Keratinocyte (primary cell): Measurements from ENCODE around the gene TET1.

Experiments
- CTCF ChIP-seq, 3 experiments: IDR thresholded peaks in 1 of 3; conservative IDR thresholded peaks in 1 of 3; optimal IDR thresholded peaks in 1 of 3; 2 replicates in 2 of 3; 3 replicates in 1 of 3; pipeline versions ENCODE3 to v1.5.1; 2011; ENCODE audit warnings: low read length in 3 of 3, mild to moderate bottlenecking in 3 of 3, moderate library complexity in 2 of 3, control low read depth in 1 of 3, inconsistent platforms in 1 of 3; ENCODE audit not compliant: insufficient read depth in 2 of 3; ENCODE audit errors: extremely low read depth in 1 of 3
- EZH2 ChIP-seq: IDR thresholded peaks from one replicate; pipeline ENCODE4 v1.6.1; 2012; ENCODE audit warnings: inconsistent platforms, mild to moderate bottlenecking, low read length, moderate library complexity

GRCh38 chr10:68734349-68734748 is 174.2 kb downstream of the TET1 start:
- TF ChIP-seq CTCF (optimal IDR thresholded peaks at IDR 0.05 in 1 of 3, IDR thresholded peaks at IDR 0.05 in 1 of 3, conservative IDR thresholded peaks at IDR 0.05 in 1 of 3; ENCODE audit: extremely low read depth in 1 of 3, insufficient read depth in 2 of 3, low read length in 3 of 3) (no peak), EZH2 (no peak)
